ENCODE data around the gene ARHGAP15. TPM values are rescaled to one million over a fixed set of nuclear protein-coding genes. Genes with fewer than 3 reads are reported as not detected.

ARHGAP15 gene
- total RNA-seq, 1 experiment from 2014 or later: not detected

GRCh38 chr2:143169105-143169504 is 39.9 kb downstream of the ARHGAP15 start:
- no peak for DNase-seq (ENCODE audit: low spot score)

GRCh38 chr2:143171817-143172216 is 42.6 kb downstream of the ARHGAP15 start:
- DNase-seq (ENCODE audit: low spot score): no peak

GRCh38 chr2:143175438-143175837 is 46.2 kb downstream of the ARHGAP15 start:
- no peak for DNase-seq (ENCODE audit: low spot score)

GRCh38 chr2:143176606-143177005 is 47.4 kb downstream of the ARHGAP15 start:
- DNase-seq (ENCODE audit: low spot score): no peak

- DNase-seq (ENCODE audit: low spot score): no peak
These were observed 48.0 kb downstream of the ARHGAP15 start for GRCh38 chr2:143177096-143177786.

GRCh38 chr2:143181494-143181893 is 52.3 kb downstream of the ARHGAP15 start:
- DNase-seq (ENCODE audit: low spot score): no peak

- DNase-seq (ENCODE audit: low spot score): no peak
These were observed 53.4 kb downstream of the ARHGAP15 start for GRCh38 chr2:143182649-143183048.

GRCh38 chr2:143183804-143184463 is 54.7 kb downstream of the ARHGAP15 start:
- DNase-seq (ENCODE audit: low spot score): no peak

GRCh38 chr2:143186876-143187275 is 57.7 kb downstream of the ARHGAP15 start:
- no peak for DNase-seq (ENCODE audit: low spot score)

- DNase-seq (ENCODE audit: low spot score): no peak
These were observed 61.2 kb downstream of the ARHGAP15 start for GRCh38 chr2:143190431-143190830.

GRCh38 chr2:143192106-143192505 is 62.9 kb downstream of the ARHGAP15 start:
- DNase-seq (ENCODE audit: low spot score): no peak

GRCh38 chr2:143192716-143193115 is 63.5 kb downstream of the ARHGAP15 start:
- DNase-seq (ENCODE audit: low spot score): no peak

- no peak for DNase-seq (ENCODE audit: low spot score)
These were observed 63.9 kb downstream of the ARHGAP15 start for GRCh38 chr2:143193121-143193520.

- DNase-seq (ENCODE audit: low spot score): no peak
These were observed 66.3 kb downstream of the ARHGAP15 start for GRCh38 chr2:143195511-143195910.

- no peak for DNase-seq (ENCODE audit: low spot score)
These were observed 74.8 kb downstream of the ARHGAP15 start for GRCh38 chr2:143204062-143204461.

- DNase-seq (ENCODE audit: low spot score): no peak
These were observed 76.0 kb downstream of the ARHGAP15 start for GRCh38 chr2:143205106-143205764.

GRCh38 chr2:143209570-143210445 is 80.6 kb downstream of the ARHGAP15 start:
- DNase-seq (ENCODE audit: low spot score): no peak

- DNase-seq (ENCODE audit: low spot score): no peak
These were observed 81.2 kb downstream of the ARHGAP15 start for GRCh38 chr2:143210446-143210819.

GRCh38 chr2:143217512-143218115 is 88.4 kb downstream of the ARHGAP15 start:
- DNase-seq (ENCODE audit: low spot score): no peak

GRCh38 chr2:143218621-143219020 is 89.4 kb downstream of the ARHGAP15 start:
- DNase-seq (ENCODE audit: low spot score): no peak

- no peak for DNase-seq (ENCODE audit: low spot score)
These were observed 90.0 kb downstream of the ARHGAP15 start for GRCh38 chr2:143219266-143219665.

GRCh38 chr2:143223556-143223955 is 94.3 kb downstream of the ARHGAP15 start:
- DNase-seq (ENCODE audit: low spot score): no peak
